Stomach (tissue), 4 donors: ENCODE measurements around the gene MEPE.

Experiments
- CTCF ChIP-seq, 7 experiments: fragments of 450-650 bp in 4 of 7; fragments of 200-600 bp in 3 of 7; sonication (generic) in 3 of 7; IDR thresholded peaks; one replicate each; pipeline ENCODE4 v1.5.1; 2016 to 2019; ENCODE audit warnings: antibody characterized with exemption in 7 of 7, control low read depth in 2 of 7, mild to moderate bottlenecking in 1 of 7
- EP300 ChIP-seq: sonication (generic); formaldehyde crosslinking; IDR thresholded peaks from one replicate; pipeline ENCODE4 v1.6.1; 2017; ENCODE audit warnings: antibody characterized with exemption
- POLR2A ChIP-seq, 4 donors: fragments of 450-650 bp; IDR thresholded peaks; one replicate each; pipeline ENCODE4 v1.6.1; 2016; ENCODE audit warnings: antibody characterized with exemption in 4 of 4, control low read depth in 2 of 4, mild to moderate bottlenecking in 1 of 4, moderate library complexity in 1 of 4

GRCh38 chr4:87895964-87896621, 63.3 kb downstream of the MEPE start:
- TF ChIP-seq CTCF (IDR thresholded peaks at IDR 0.05) (no peak), EP300 (no peak), POLR2A (IDR thresholded peaks at IDR 0.05) (no peak)
